Measurements from ENCODE around the gene FAM171A2.
A peak's percentile ranks its signal among the peaks of the same experiment; 100 is the strongest.

Gene FAM171A2

GRCh38 chr17:44363613-44364159 is at the start of gene FAM171A2:
TSS of gene FAM171A2 (minus strand) at chr17:44363853. CDS start at chr17:44363714, 139 bp downstream.
- no peak for TF ChIP-seq GATA2 (IDR thresholded peaks at IDR 0.05; ENCODE audit: low read depth, low read length)
- TF ChIP-seq GATA3 (IDR thresholded peaks at IDR 0.05; ENCODE audit: low read depth, low read length): no peak

GRCh38 chr17:44409309-44410028 is 45.8 kb upstream of the FAM171A2 start:
- TF ChIP-seq GATA2 (IDR thresholded peaks at IDR 0.05; ENCODE audit: low read depth, low read length): peak; percentile 73; the same call in 1 of the 2 replicates
- peak; percentile 82 for TF ChIP-seq GATA3 (IDR thresholded peaks at IDR 0.05; ENCODE audit: low read depth, low read length)

GRCh38 chr17:44408786-44409185 is 45.1 kb upstream of the FAM171A2 start:
- TF ChIP-seq GATA3 (IDR thresholded peaks at IDR 0.05; ENCODE audit: low read depth, low read length): no peak
- no peak for TF ChIP-seq GATA2 (IDR thresholded peaks at IDR 0.05; ENCODE audit: low read depth, low read length)

- TF ChIP-seq GATA3 (IDR thresholded peaks at IDR 0.05; ENCODE audit: low read depth, low read length) (no peak), GATA2 (IDR thresholded peaks at IDR 0.05; ENCODE audit: low read depth, low read length) (no peak)
Observed at GRCh38 chr17:44402564-44403172, 39.0 kb upstream of the FAM171A2 start.

GRCh38 chr17:44400226-44400847 is 36.7 kb upstream of the FAM171A2 start:
- TF ChIP-seq GATA2 (IDR thresholded peaks at IDR 0.05; ENCODE audit: low read depth, low read length) (no peak), GATA3 (IDR thresholded peaks at IDR 0.05; ENCODE audit: low read depth, low read length) (no peak)

GRCh38 chr17:44398692-44399691 is 35.3 kb upstream of the FAM171A2 start:
- no peak for TF ChIP-seq GATA3 (IDR thresholded peaks at IDR 0.05; ENCODE audit: low read depth, low read length)

- TF ChIP-seq GATA3 (IDR thresholded peaks at IDR 0.05; ENCODE audit: low read depth, low read length) (no peak), GATA2 (IDR thresholded peaks at IDR 0.05; ENCODE audit: low read depth, low read length) (no peak)
Observed at GRCh38 chr17:44397479-44398440, 34.1 kb upstream of the FAM171A2 start.

GRCh38 chr17:44396946-44397345 is 33.3 kb upstream of the FAM171A2 start:
- TF ChIP-seq GATA3 (IDR thresholded peaks at IDR 0.05; ENCODE audit: low read depth, low read length) (no peak), GATA2 (IDR thresholded peaks at IDR 0.05; ENCODE audit: low read depth, low read length) (no peak)

- TF ChIP-seq GATA2 (IDR thresholded peaks at IDR 0.05; ENCODE audit: low read depth, low read length) (no peak), GATA3 (IDR thresholded peaks at IDR 0.05; ENCODE audit: low read depth, low read length) (no peak)
Observed at GRCh38 chr17:44394833-44395232, 31.2 kb upstream of the FAM171A2 start.

GRCh38 chr17:44390250-44390870 is 26.7 kb upstream of the FAM171A2 start:
- no peak for TF ChIP-seq GATA2 (IDR thresholded peaks at IDR 0.05; ENCODE audit: low read depth, low read length)
- TF ChIP-seq GATA3 (IDR thresholded peaks at IDR 0.05; ENCODE audit: low read depth, low read length): no peak

GRCh38 chr17:44389723-44390202 is 26.1 kb upstream of the FAM171A2 start:
- TF ChIP-seq GATA3 (IDR thresholded peaks at IDR 0.05; ENCODE audit: low read depth, low read length) (no peak), GATA2 (IDR thresholded peaks at IDR 0.05; ENCODE audit: low read depth, low read length) (no peak)

GRCh38 chr17:44389281-44389680 is 25.6 kb upstream of the FAM171A2 start, which contains the start of gene ITGA2B:
TSS of gene ITGA2B (minus strand) at chr17:44389649. CDS start at chr17:44389473, 176 bp downstream.
- TF ChIP-seq GATA2 (IDR thresholded peaks at IDR 0.05; ENCODE audit: low read depth, low read length): no peak
- TF ChIP-seq GATA3 (IDR thresholded peaks at IDR 0.05; ENCODE audit: low read depth, low read length): no peak

Measured in SH-SY5Y (cell line).